ENCODE data around the gene VCAM1. TPM values are rescaled to one million over a fixed set of nuclear protein-coding genes. Genes with fewer than 3 reads are reported as not detected.

VCAM1 gene
- polyA plus RNA-seq, 1 experiment = 0.05 TPM

DNA sequence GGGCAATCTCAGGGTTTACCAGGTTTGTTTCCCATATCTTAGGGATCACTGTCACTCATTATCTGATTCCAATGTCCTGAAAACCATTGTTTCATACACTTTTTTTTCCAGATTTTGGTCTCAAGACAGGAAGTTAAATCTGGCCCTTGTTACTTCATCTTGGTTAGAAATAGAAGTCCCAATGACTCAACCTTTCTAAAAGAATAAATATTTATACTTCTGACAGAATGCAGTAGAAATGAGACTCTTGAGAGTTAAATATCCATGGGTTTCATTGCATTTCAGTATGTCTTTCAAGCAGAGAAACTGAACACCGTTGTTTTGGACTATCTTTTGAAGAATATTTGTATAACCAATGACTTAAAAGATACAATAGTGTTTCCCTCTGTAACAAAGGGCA is 19.8 kb upstream of the VCAM1 start:
- ChIA-PET POLR2A (interaction anchor here (0.9 kb wide), 1 partner anchor 9 kb away, joined by 4 read pairs; no protein-coding TSS in a partner anchor), CTCF (interaction anchor here (0.7 to 1.5 kb wide), 2 partner anchors 9 to 67 kb away, joined by 3 to 6 read pairs; no protein-coding TSS in a partner anchor)
- no peak for DNase-seq (ENCODE audit: low read depth)
- no peak overlapping the region for H3K4me3 ChIP-seq (ENCODE audit: low read depth, low read length)
- TF ChIP-seq CTCF (IDR thresholded peaks at IDR 0.05; ENCODE audit: insufficient read depth, low read depth, low read length) = no peak
- H3K27me3 ChIP-seq (ENCODE audit: control insufficient read depth, insufficient read depth, low read length) = 0 out of 2 replicates have a peak, but pooled peaks cover 3% of the 10 kb centered on the region
- H3K36me3 ChIP-seq (ENCODE audit: control insufficient read depth, insufficient read depth, low read length) = no peaks in the 10 kb centered on the region

- H3K36me3 ChIP-seq (ENCODE audit: control insufficient read depth, insufficient read depth, low read length) = no peaks in the 10 kb centered on the region
- no peak for DNase-seq (ENCODE audit: low read depth)
- no peak for TF ChIP-seq CTCF (IDR thresholded peaks at IDR 0.05; ENCODE audit: insufficient read depth, low read depth, low read length)
- ChIA-PET CTCF (interaction anchor here (0.7 to 1.5 kb wide), 3 partner anchors 9 to 1940 kb away, joined by 3 to 6 read pairs (median 4); no protein-coding TSS in a partner anchor), POLR2A (interaction anchor here (0.9 kb wide), 1 partner anchor 8 kb away, joined by 4 read pairs; no protein-coding TSS in a partner anchor)
- no peak overlapping the region for H3K4me3 ChIP-seq (ENCODE audit: low read depth, low read length)
- H3K27me3 ChIP-seq (ENCODE audit: control insufficient read depth, insufficient read depth, low read length) = 0 out of 2 replicates have a peak, but pooled peaks cover 3% of the 10 kb centered on the region
Measured at GRCh38 chr1:100700586-100700985, 19.0 kb upstream of the VCAM1 start.

- POLR2A ChIA-PET = no interaction called here
Measured at GRCh38 chr1:100703052-100703451, 16.5 kb upstream of the VCAM1 start.

DNA sequence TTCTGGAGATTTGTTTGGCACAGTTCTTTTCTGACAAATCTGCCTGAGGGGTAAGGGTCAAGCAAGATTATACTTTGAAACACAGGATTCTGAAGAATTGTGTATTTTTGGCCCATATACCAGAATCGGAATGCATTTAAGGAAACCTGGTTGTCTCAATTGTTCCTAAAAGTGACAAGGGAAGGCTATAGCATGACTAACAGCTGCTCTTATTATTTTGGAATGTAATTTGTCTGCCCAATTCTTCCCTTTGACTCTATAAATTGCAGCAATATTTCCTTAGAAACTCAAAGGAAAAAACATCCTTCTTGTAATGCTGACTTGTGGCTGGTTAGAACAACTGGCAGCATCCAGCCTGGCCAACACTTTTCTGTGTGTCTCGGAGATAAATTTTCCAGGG is 15.8 kb upstream of the VCAM1 start:
- H3K36me3 ChIP-seq (ENCODE audit: control insufficient read depth, insufficient read depth, low read length) = no peaks in the 10 kb centered on the region
- no peak for TF ChIP-seq CTCF (IDR thresholded peaks at IDR 0.05; ENCODE audit: insufficient read depth, low read depth, low read length)
- ChIA-PET POLR2A (no interaction called here), CTCF (interaction anchor here (1.5 kb wide), 1 partner anchor 10 kb away, joined by 5 read pairs; no protein-coding TSS in a partner anchor)
- no peak overlapping the region for H3K4me3 ChIP-seq (ENCODE audit: low read depth, low read length)
- DNase-seq (ENCODE audit: low read depth) = no peak
- H3K27me3 ChIP-seq (ENCODE audit: control insufficient read depth, insufficient read depth, low read length) = 0 out of 2 replicates have a peak, but pooled peaks cover 1% of the 10 kb centered on the region

More at GRCh38 chr1:100703052-100703451, 16.5 kb upstream of the VCAM1 start:
- CTCF ChIA-PET = interaction anchor here (1.5 kb wide), 1 partner anchor 9 kb away, joined by 5 read pairs; no protein-coding TSS in a partner anchor
- no peak for TF ChIP-seq CTCF (IDR thresholded peaks at IDR 0.05; ENCODE audit: insufficient read depth, low read depth, low read length)
- no peak overlapping the region for H3K4me3 ChIP-seq (ENCODE audit: low read depth, low read length)
- H3K36me3 ChIP-seq (ENCODE audit: control insufficient read depth, insufficient read depth, low read length) = no peaks in the 10 kb centered on the region
- DNase-seq (ENCODE audit: low read depth) = no peak
- H3K27me3 ChIP-seq (ENCODE audit: control insufficient read depth, insufficient read depth, low read length) = 0 out of 2 replicates have a peak, but pooled peaks cover 1% of the 10 kb centered on the region

- Histone ChIP-seq H3K36me3 (ENCODE audit: control insufficient read depth, insufficient read depth, low read length) (no peaks in the 10 kb centered on the region), H3K27me3 (ENCODE audit: control insufficient read depth, insufficient read depth, low read length) (0 out of 2 replicates have a peak, but pooled peaks cover 1% of the 10 kb centered on the region), H3K4me3 (ENCODE audit: low read depth, low read length) (no peak overlapping the region)
- TF ChIP-seq CTCF (IDR thresholded peaks at IDR 0.05; ENCODE audit: insufficient read depth, low read depth, low read length) = no peak
- no peak for DNase-seq (ENCODE audit: low read depth)
- POLR2A ChIA-PET = no interaction called here
- CTCF ChIA-PET = no interaction called here
Measured at GRCh38 chr1:100704473-100704872, 15.1 kb upstream of the VCAM1 start.

Data from BJ (cell line).